ENCODE data around the gene PLA2G4D. TPM values are rescaled to one million over a fixed set of nuclear protein-coding genes. Genes with fewer than 3 reads are reported as not detected.

The PLA2G4D gene
- total and polyA plus RNA-seq, 2 experiments from 2014 or later: 0.07 to 0.15 TPM

GRCh38 chr15:42120285-42120684 is 25.9 kb upstream of the PLA2G4D start:
- Mint-ChIP-seq H3K4me1 (peaks cover 12% of the 10 kb centered on the region), H3K4me3 (no peak overlapping the region), H3K27ac (no peak overlapping the region), H3K9me3 (peaks cover 8% of the 10 kb centered on the region; the same call in 2 of the 3 replicates), H3K36me3 (ENCODE audit: low read depth) (no peaks in the 10 kb centered on the region; the same call in 2 of the 3 replicates), H3K27me3 (ENCODE audit: insufficient read depth, low read depth, poor library complexity) (peaks cover 3% of the 10 kb centered on the region)
- Histone ChIP-seq H3K79me2 (replicated peaks; ENCODE audit: insufficient read depth) (no peaks in the 10 kb centered on the region), H3K4me1 (ENCODE audit: insufficient read depth) (peaks cover 10% of the 10 kb centered on the region), H4K20me1 (replicated peaks; ENCODE audit: insufficient read depth) (no peaks in the 10 kb centered on the region), H3K36me3 (ENCODE audit: insufficient read depth) (no peaks in the 10 kb centered on the region), H3F3A (replicated peaks; ENCODE audit: low read depth) (no peaks in the 10 kb centered on the region), H3K4me3 (no peak overlapping the region), H3K9me2 (ENCODE audit: insufficient read depth) (no peaks in the 10 kb centered on the region), H2AFZ (no peak overlapping the region), H3K4me2 (no peak overlapping the region), H3K27ac (ENCODE audit: low read depth) (no peak overlapping the region), H3K27me3 (ENCODE audit: insufficient read depth) (no peaks in the 10 kb centered on the region)
- no peak for TF ChIP-seq EZH2 (IDR thresholded peaks at IDR 0.05; ENCODE audit: low read depth, unreplicated experiment)
- TF ChIP-seq CREB1 (CRISPR knock-in tag; IDR thresholded peaks at IDR 0.05; ENCODE audit: low read depth): no peak
- no peak for TF ChIP-seq ZNF114 (CRISPR knock-in tag; IDR thresholded peaks at IDR 0.05)
- TF ChIP-seq ETS1 (IDR thresholded peaks at IDR 0.05): no peak
- no peak for TF ChIP-seq CTCF (conservative IDR thresholded peaks at IDR 0.05; ENCODE audit: low read depth in 2 of 2)
- no peak for TF ChIP-seq ZNF462 (CRISPR knock-in tag; IDR thresholded peaks at IDR 0.05)
- TF ChIP-seq, protein P1, sequence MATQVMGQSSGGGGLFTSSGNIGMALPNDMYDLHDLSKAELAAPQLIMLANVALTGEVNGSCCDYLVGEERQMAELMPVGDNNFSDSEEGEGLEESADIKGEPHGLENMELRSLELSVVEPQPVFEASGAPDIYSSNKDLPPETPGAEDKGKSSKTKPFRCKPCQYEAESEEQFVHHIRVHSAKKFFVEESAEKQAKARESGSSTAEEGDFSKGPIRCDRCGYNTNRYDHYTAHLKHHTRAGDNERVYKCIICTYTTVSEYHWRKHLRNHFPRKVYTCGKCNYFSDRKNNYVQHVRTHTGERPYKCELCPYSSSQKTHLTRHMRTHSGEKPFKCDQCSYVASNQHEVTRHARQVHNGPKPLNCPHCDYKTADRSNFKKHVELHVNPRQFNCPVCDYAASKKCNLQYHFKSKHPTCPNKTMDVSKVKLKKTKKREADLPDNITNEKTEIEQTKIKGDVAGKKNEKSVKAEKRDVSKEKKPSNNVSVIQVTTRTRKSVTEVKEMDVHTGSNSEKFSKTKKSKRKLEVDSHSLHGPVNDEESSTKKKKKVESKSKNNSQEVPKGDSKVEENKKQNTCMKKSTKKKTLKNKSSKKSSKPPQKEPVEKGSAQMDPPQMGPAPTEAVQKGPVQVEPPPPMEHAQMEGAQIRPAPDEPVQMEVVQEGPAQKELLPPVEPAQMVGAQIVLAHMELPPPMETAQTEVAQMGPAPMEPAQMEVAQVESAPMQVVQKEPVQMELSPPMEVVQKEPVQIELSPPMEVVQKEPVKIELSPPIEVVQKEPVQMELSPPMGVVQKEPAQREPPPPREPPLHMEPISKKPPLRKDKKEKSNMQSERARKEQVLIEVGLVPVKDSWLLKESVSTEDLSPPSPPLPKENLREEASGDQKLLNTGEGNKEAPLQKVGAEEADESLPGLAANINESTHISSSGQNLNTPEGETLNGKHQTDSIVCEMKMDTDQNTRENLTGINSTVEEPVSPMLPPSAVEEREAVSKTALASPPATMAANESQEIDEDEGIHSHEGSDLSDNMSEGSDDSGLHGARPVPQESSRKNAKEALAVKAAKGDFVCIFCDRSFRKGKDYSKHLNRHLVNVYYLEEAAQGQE (IDR thresholded peaks at IDR 0.05; ENCODE audit: unreplicated experiment): no peak
- TF ChIP-seq STAT1 (IDR thresholded peaks at IDR 0.05; ENCODE audit: unreplicated experiment): no peak
- no peak for TF ChIP-seq NANOG (IDR thresholded peaks at IDR 0.05; ENCODE audit: borderline replicate concordance)
- TF ChIP-seq POLR2AphosphoS5 (IDR thresholded peaks at IDR 0.05; ENCODE audit: low read depth): no peak
- no peak for TF ChIP-seq JUNB (IDR thresholded peaks at IDR 0.05; ENCODE audit: unreplicated experiment)
- TF ChIP-seq EZH2phosphoT487 (IDR thresholded peaks at IDR 0.05; ENCODE audit: unreplicated experiment): no peak
- no peak for ATAC-seq
- DNase-seq (ENCODE audit: low spot score): no peak
